Panc1 (cell line): ENCODE data around the gene GNS. TPM values are rescaled to one million over a fixed set of nuclear protein-coding genes. Genes with fewer than 3 reads are reported as not detected.

Source experiments
- ATAC-seq: fragments of 200-7000 bp; cut with Tn5 transposase; 2 replicates; pipeline ENCODE4 v1.9.1; 2020; ENCODE audit warnings: mild to moderate bottlenecking, moderate library complexity
- BruUV-seq: library from RNA; stranded (reverse); fragments of 400-500 nt; replicated peaks from 2 replicates; lab custom pipeline; 2021; lab: Mats Ljungman, UMichigan
- CTCF ChIA-PET: fragments of 300-600 bp; sonication (Branson Sonifier 250); formaldehyde crosslinking; loops from one replicate; lab custom pipeline; 2022; ENCODE audit warnings: antibody characterized with exemption; lab: Charles Lee
- POLR2A ChIA-PET: fragments of 300-600 bp; sonication (Branson Sonifier 250); formaldehyde crosslinking; loops from one replicate; lab custom pipeline; 2022; ENCODE audit warnings: antibody characterized with exemption; lab: Charles Lee
- DNase-seq: peaks from one replicate; pipeline ENCODE4 v3.0.0-alpha.2; 2010; ENCODE audit warnings: low read depth, low spot score
- H3K27ac ChIP-seq: 2 replicates; pipeline ENCODE4 v1.5.1; 2011; ENCODE audit warnings: mild to moderate bottlenecking, low read length, inconsistent platforms
- H3K27me3 ChIP-seq: fragments of 200-500 bp; sonication (Bioruptor generic); 2 replicates; pipeline ENCODE4 v1.6.0; 2014; ENCODE audit warnings: low read length, inconsistent platforms; ENCODE audit not compliant: control insufficient read depth, insufficient read depth
- H3K36me3 ChIP-seq: fragments of 200-500 bp; sonication (Bioruptor generic); 2 replicates; pipeline ENCODE4 v1.5.1; 2014; ENCODE audit warnings: inconsistent platforms, mild to moderate bottlenecking, low read length, moderate library complexity; ENCODE audit not compliant: control insufficient read depth, insufficient read depth
- H3K4me1 ChIP-seq: 2 replicates; pipeline ENCODE4 v1.5.1; 2011; ENCODE audit warnings: inconsistent platforms, mild to moderate bottlenecking, low read length, moderate library complexity; ENCODE audit not compliant: control insufficient read depth, insufficient read depth
- H3K4me3 ChIP-seq, 2 experiments: 2 replicates each; pipeline ENCODE4 v1.5.1; 2011 to 2012; ENCODE audit warnings: low read depth in 2 of 2, low read length in 2 of 2, mild to moderate bottlenecking in 2 of 2, inconsistent platforms in 1 of 2, moderate library complexity in 1 of 2
- H3K9me3 ChIP-seq: fragments of 200-500 bp; sonication (Bioruptor generic); 2 replicates; pipeline ENCODE4 v1.5.1; 2014; ENCODE audit warnings: low read depth, mild to moderate bottlenecking, inconsistent platforms, low read length, moderate library complexity; ENCODE audit not compliant: control insufficient read depth, insufficient read depth
- CTCF ChIP-seq: fragments of 450-650 bp; IDR thresholded peaks from 2 replicates; pipeline ENCODE4 v1.5.1; 2017; ENCODE audit warnings: mild to moderate bottlenecking
- POLR2AphosphoS5 ChIP-seq: IDR thresholded peaks from 2 replicates; pipeline ENCODE4 v1.6.1; 2012; ENCODE audit warnings: mild to moderate bottlenecking, low read depth, low read length, moderate library complexity
- REST ChIP-seq, 2 experiments: IDR thresholded peaks; 2 replicates each; pipeline ENCODE4 v1.6.1; 2011 to 2012; ENCODE audit warnings: low read depth in 2 of 2, control low read depth in 1 of 2, low read length in 1 of 2, mild to moderate bottlenecking in 1 of 2, moderate library complexity in 1 of 2; ENCODE audit not compliant: insufficient read depth in 1 of 2
- SIN3A ChIP-seq: IDR thresholded peaks from 2 replicates; pipeline ENCODE4 v1.6.1; 2012; ENCODE audit warnings: low read depth, mild to moderate bottlenecking, low read length, moderate library complexity, borderline replicate concordance; ENCODE audit not compliant: insufficient read depth
- TCF7L2 ChIP-seq: IDR thresholded peaks from 2 replicates; pipeline ENCODE4 v1.6.1; 2011; ENCODE audit warnings: mild to moderate bottlenecking, low read depth, low read length, inconsistent platforms
- in situ Hi-C: cut with HindIII; loops from 2 replicates; pipeline ENCODE4 v1.10.0; 2016; ENCODE audit warnings: low sequenced_read_pairs, low pct_unique_long_range_greater_than_20kb
- intact Hi-C: fragments of 100-400 bp; cut with micrococcal nuclease; formaldehyde crosslinking; loops from one replicate; pipeline ENCODE4 v1.10.0; 2022; ENCODE audit not compliant: unreplicated experiment
- total RNA-seq: library from RNA; stranded (reverse); gene quantifications from one replicate; pipeline ENCODE4 v1.2.1, GENCODE V29; 2021; ENCODE audit not compliant: unreplicated experiment

The GNS gene
- total RNA-seq, 1 experiment from 2014 or later, result 117 TPM

GRCh38 chr12:64706857-64707256 is 52.3 kb downstream of the GNS start:
- ATAC-seq (no peak), DNase-seq (no peak)
- Histone ChIP-seq H3K9me3 (no peaks in the 10 kb centered on the region), H3K36me3 (no peaks in the 10 kb centered on the region), H3K27ac (no peak overlapping the region), H3K27me3 (no peaks in the 10 kb centered on the region), H3K4me3 (no peak overlapping the region), H3K4me1 (no peaks in the 10 kb centered on the region)
- in situ Hi-C loops (no loop called here), intact Hi-C loops (no loop called here)
- POLR2A ChIA-PET, result interaction anchor here (0.6 kb wide), 1 partner anchor 144 kb away, joined by 3 read pairs; no protein-coding TSS in a partner anchor
- BruUV-seq, result no TSS peak
- CTCF ChIA-PET, result no interaction called here
- TF ChIP-seq POLR2AphosphoS5, result no peak
- no peak for TF ChIP-seq TCF7L2
- TF ChIP-seq REST (IDR thresholded peaks at IDR 0.05; ENCODE audit: insufficient read depth in 1 of 2, low read depth in 2 of 2, low read length in 1 of 2), result no peak
- TF ChIP-seq CTCF, result no peak
- no peak for TF ChIP-seq SIN3A

- CTCF ChIA-PET, result no interaction called here
- no peak overlapping the region for H3K27ac ChIP-seq
- intact Hi-C loops, result no loop called here
- DNase-seq (no peak), ATAC-seq (peak; percentile 36)
- no peaks in the 10 kb centered on the region for H3K4me1 ChIP-seq
- no peaks in the 10 kb centered on the region for H3K36me3 ChIP-seq
- TSS peak; percentile 45 for BruUV-seq
- no peak for TF ChIP-seq TCF7L2
- TF ChIP-seq POLR2AphosphoS5, result no peak
- in situ Hi-C loops, result no loop called here
- no peaks in the 10 kb centered on the region for H3K9me3 ChIP-seq
- POLR2A ChIA-PET, result interaction anchor here (0.6 kb wide), 1 partner anchor 143 kb away, joined by 3 read pairs; no protein-coding TSS in a partner anchor
- H3K27me3 ChIP-seq, result no peaks in the 10 kb centered on the region
- no peak overlapping the region for H3K4me3 ChIP-seq
These were observed 52.9 kb downstream of the GNS start for GRCh38 chr12:64706306-64706705.

GRCh38 chr12:64701283-64701682 is 57.9 kb downstream of the GNS start:
- Histone ChIP-seq H3K4me1 (peaks cover 10% of the 10 kb centered on the region), H3K4me3 (no peak overlapping the region), H3K27me3 (no peaks in the 10 kb centered on the region), H3K9me3 (no peaks in the 10 kb centered on the region), H3K36me3 (peaks cover 7% of the 10 kb centered on the region), H3K27ac (no peak overlapping the region)
- ChIA-PET POLR2A (no interaction called here), CTCF (interaction anchor here (0.6 kb wide), 1 partner anchor 9 kb away, joined by 6 read pairs; no protein-coding TSS in a partner anchor)
- TF ChIP-seq SIN3A (no peak), CTCF (no peak), REST (IDR thresholded peaks at IDR 0.05; ENCODE audit: insufficient read depth in 1 of 2, low read depth in 2 of 2, low read length in 1 of 2) (no peak), POLR2AphosphoS5 (no peak), TCF7L2 (no peak)
- BruUV-seq, result no TSS peak
- DNase-seq (no peak), ATAC-seq (no peak)
- intact Hi-C loops (no loop called here), in situ Hi-C loops (no loop called here)
